Epidermal melanocyte (primary cell): ENCODE measurements around the gene TMEM86A.

Source experiments
- DNase-seq: peaks from one replicate; pipeline ENCODE4 v3.0.0; 2011; ENCODE audit warnings: low spot score; ENCODE audit not compliant: insufficient read length

TMEM86A gene

GRCh38 chr11:18722293-18722637 lies 23.7 kb downstream of the TMEM86A start:
- DNase-seq: no peak

- no peak for DNase-seq
These were observed 25.4 kb downstream of the TMEM86A start for GRCh38 chr11:18723991-18724390.

- DNase-seq: no peak
These were observed 27.5 kb downstream of the TMEM86A start, which contains the start of gene IGSF22 for GRCh38 chr11:18726040-18726439. Gene IGSF22 (minus strand): TSS chr11:18726188. CDS start chr11:18724236, 1,952 bp downstream.

- DNase-seq: peak; percentile 64
These were observed 29.1 kb downstream of the TMEM86A start for GRCh38 chr11:18727479-18728236.

- DNase-seq: no peak
These were observed 30.1 kb downstream of the TMEM86A start for GRCh38 chr11:18728658-18729057.

GRCh38 chr11:18729426-18729825 lies 30.8 kb downstream of the TMEM86A start:
- no peak for DNase-seq

GRCh38 chr11:18730020-18730419 lies 31.4 kb downstream of the TMEM86A start:
- DNase-seq: no peak

GRCh38 chr11:18731441-18731840 lies 32.9 kb downstream of the TMEM86A start:
- no peak for DNase-seq

GRCh38 chr11:18731949-18732821 lies 33.6 kb downstream of the TMEM86A start:
- DNase-seq: peak; percentile 88

- no peak for DNase-seq
These were observed 34.6 kb downstream of the TMEM86A start for GRCh38 chr11:18733202-18733601.

- DNase-seq: no peak
These were observed 38.1 kb downstream of the TMEM86A start for GRCh38 chr11:18736590-18737148.

GRCh38 chr11:18737642-18738041 lies 39.1 kb downstream of the TMEM86A start:
- DNase-seq: no peak

GRCh38 chr11:18739685-18740084 lies 41.1 kb downstream of the TMEM86A start:
- DNase-seq: no peak

- DNase-seq: no peak
These were observed 43.2 kb downstream of the TMEM86A start for GRCh38 chr11:18741783-18742182.

- DNase-seq: no peak
These were observed 44.8 kb downstream of the TMEM86A start for GRCh38 chr11:18743365-18743764.

- no peak for DNase-seq
These were observed 45.4 kb downstream of the TMEM86A start for GRCh38 chr11:18743900-18744514.

- no peak for DNase-seq
These were observed 46.7 kb downstream of the TMEM86A start for GRCh38 chr11:18745251-18745650.

- DNase-seq: no peak
These were observed 50.3 kb downstream of the TMEM86A start for GRCh38 chr11:18748766-18749365.

GRCh38 chr11:18749681-18750319 lies 51.2 kb downstream of the TMEM86A start:
- DNase-seq: peak; percentile 77

- no peak for DNase-seq
These were observed 52.4 kb downstream of the TMEM86A start for GRCh38 chr11:18750944-18751343.

GRCh38 chr11:18752502-18752901 lies 53.9 kb downstream of the TMEM86A start:
- no peak for DNase-seq
